K562 (cell line): ENCODE data around the gene RCOR3.

Experiments
- CREBBP ChIP-seq: IDR thresholded peaks from one replicate; pipeline ENCODE4 v1.6.1; 2012; ENCODE audit warnings: low read depth, mild to moderate bottlenecking, control low read depth, inconsistent platforms, low read length
- EZH2 ChIP-seq: IDR thresholded peaks from 2 replicates; pipeline ENCODE4 v1.6.1; 2012; ENCODE audit warnings: low read depth, mild to moderate bottlenecking, inconsistent platforms, low read length, borderline replicate concordance
- POLR2A ChIP-seq: fragments of 450-650 bp; conservative IDR thresholded peaks from 2 replicates; pipeline ENCODE4 v1.6.1; 2016
- SUPT5H ChIP-seq: fragments of 450-650 bp; IDR thresholded peaks from 2 replicates; pipeline ENCODE4 v1.6.1; 2016
- ZBTB34 ChIP-seq: fragments of 250-450 bp; sonication (Bioruptor Pico); IDR thresholded peaks from 2 replicates; pipeline ENCODE4 v1.8.0; 2021; ENCODE audit warnings: mild to moderate bottlenecking, moderate library complexity
- ZNF232 ChIP-seq: sonication (generic); formaldehyde crosslinking; IDR thresholded peaks from 2 replicates; pipeline ENCODE4 v1.8.0; 2022; ENCODE audit warnings: mild to moderate bottlenecking, missing genetic modification reagents
- ZNF551 ChIP-seq: fragments of 250-450 bp; sonication (Bioruptor Pico); IDR thresholded peaks from 2 replicates; pipeline ENCODE4 v1.5.0; 2021; ENCODE audit warnings: mild to moderate bottlenecking, moderate library complexity

GRCh38 chr1:211296396-211296795 is 37.2 kb downstream of the RCOR3 start:
- TF ChIP-seq SUPT5H = no peak
- TF ChIP-seq ZNF232 = no peak
- no peak for TF ChIP-seq ZNF551 (CRISPR knock-in tag)
- TF ChIP-seq EZH2 = no peak
- no peak for TF ChIP-seq CREBBP
- TF ChIP-seq POLR2A = no peak
- TF ChIP-seq ZBTB34 (CRISPR knock-in tag) = no peak
